Hepatic stellate cell (primary cell): ENCODE measurements around the gene METAP2.
"Not testable (repeated sequence)": the region's sequence is repeated elsewhere in the genome, so short reads cannot be mapped to it uniquely, and the experiment has no call there.

Experiments used
- DNase-seq: peaks from one replicate; pipeline ENCODE4 v3.0.0; 2011; ENCODE audit warnings: low spot score

Gene METAP2

DNA sequence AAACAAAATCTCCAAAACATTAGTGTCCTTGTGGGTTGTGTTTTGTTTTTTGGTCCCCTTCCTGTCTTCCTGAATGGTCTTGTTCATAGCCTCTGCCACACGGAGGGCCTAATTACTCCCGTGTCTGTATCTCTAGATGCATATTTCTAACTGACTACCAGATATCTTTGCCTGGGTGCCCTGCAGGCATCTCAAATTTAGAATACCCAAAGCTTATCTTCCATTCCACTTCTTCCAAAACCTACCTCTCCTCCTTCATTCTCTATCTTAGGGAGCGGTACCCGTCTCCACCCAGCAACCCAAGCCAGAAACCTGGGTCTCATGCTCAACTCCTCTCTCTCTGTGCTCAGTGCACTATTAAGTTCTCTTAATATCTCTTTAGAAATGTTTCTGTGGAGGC lies 10.9 kb upstream of the METAP2 start:
- DNase-seq, result no peak

DNA sequence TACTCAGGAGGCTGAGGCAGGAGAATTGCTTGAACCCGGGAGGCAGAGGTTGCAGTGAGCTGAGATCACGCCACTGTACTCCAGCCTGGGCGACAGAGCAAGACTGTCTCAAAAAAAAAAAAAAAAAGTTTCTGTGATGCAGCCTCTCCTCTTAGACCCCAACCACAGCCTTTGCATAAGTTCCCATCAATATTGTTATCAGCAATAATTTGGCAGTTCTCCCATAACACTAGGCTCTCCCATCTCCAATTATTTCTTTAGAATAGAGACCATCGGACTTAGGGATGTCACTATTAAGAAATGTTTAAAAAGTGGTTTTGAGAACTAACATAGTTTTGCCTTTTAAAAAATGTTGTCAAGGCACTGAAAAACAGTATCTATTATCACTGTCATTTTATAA lies 10.2 kb upstream of the METAP2 start:
- not testable (repeated sequence) for DNase-seq

DNA sequence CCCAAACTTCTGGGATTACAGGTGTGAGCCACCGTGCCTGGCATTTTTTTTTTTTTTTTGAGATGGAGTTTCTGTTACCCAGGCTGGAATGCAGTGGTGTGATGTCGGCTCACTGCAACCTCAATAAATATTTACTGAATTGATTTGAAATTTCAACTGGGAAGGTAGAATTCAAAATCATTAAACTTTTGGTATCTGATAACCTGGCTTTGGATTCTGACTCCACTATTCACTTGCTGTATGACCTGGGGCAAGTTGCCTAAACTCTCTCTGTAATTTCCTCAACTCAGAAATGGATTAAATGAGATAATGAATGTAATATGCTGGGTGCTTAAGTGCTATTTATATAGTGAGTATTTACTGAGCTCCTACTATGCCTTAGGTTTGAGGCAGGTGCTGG lies 8.7 kb upstream of the METAP2 start:
- DNase-seq, result no peak

DNA sequence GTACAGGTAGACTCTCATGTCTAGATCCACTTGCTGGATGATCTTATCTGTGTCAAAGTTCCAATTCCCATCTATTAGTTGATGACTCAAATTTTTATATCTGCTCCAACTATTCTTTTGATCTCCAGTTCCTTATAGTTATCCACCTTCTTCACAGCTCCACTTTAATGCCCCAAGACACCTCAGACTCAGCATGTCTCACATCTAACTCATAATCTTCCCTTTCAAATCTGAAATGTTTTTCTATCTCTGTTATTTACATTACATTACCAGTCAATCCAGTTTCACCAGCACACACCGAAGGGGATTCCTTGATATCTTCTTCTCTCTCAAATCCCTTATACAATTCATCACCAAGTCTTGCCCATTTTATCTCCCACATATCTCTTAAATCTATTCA lies 3.7 kb upstream of the METAP2 start:
- DNase-seq, result no peak

DNA sequence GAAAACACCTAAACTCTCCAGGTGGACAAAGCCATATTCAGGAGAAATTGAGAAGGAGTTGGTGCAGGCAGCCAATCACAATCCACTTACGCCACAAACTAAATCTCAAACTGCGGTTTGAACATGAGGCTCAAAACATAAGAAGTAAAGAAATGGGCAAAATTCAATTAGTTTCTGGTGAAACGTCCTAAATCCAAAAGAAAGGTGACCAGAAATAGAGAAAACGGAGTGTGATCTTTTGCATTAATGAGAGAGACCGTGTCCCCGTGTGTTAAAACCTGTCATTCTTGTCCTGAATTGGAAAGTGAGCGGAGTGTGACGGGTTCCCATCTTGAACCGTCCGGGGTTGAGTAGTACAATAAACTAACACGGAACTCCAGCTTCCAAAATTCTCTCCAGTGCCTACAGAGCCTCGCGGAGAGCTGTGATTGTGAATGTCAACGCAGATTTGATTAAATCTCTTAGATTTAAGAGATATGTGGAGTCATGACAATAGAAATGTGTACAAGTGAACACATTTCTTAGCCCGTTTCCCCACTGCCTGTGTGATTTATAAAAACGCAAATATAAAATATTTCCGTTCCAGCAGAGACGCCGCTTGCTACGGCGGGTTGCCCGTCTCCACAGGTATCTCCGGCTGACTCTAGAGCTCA lies 595 bp upstream of the METAP2 start:
- peak; percentile 41 for DNase-seq

DNA sequence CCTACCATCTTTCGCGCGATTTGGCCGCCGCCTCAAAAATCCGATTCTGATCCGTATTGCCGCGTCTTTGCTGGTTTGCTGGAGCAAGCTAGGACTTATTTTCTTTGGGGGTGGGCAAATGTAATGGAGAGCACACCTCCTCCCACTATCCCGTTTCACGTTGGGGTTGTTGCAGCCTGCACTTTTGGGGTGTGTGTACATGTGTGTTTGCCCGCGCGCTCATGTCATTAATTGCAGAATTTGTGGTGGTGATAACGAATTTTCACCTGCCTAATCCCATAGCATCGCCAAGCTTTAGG lies 657 bp downstream of the METAP2 start:
- DNase-seq, result no peak

DNA sequence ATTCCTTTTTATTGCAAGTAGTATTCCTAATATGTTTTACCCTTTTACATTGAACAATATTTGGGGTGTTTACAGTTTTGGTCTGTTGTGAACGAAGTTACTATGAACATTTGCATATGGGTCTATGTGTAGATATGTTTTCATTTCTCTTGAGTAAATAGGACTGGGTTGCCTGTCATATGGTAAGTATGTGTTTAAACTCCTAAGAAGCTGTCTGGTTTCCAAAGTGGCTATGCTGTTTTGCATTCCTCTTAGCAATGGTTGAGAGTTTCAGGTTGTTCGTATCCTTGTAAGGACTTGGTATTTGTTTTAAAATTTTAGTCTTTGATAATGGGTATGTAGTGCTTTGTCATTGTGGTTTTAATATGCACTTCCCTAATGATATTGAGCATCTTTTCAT lies 6.3 kb downstream of the METAP2 start:
- peak; percentile 16 for DNase-seq

DNA sequence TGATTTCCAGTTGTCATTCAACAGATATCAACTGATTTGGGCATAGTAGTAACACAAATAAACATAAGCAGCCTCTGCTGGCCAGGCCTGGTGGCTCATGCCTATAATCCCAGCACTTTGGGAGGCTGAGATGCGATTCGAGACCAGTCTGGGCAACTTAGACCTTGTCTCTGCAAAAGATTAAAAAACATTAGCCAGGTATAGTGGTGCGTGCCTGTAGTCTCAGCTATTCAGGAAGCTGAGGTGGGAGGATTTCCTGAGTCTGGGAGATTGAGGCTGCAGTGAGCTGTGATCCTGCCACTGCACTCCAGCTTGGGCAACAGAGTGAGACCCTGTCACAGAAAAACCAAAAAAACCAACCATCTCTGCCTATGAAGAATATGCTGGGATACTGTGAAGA lies 7.1 kb downstream of the METAP2 start:
- DNase-seq, result no peak

DNA sequence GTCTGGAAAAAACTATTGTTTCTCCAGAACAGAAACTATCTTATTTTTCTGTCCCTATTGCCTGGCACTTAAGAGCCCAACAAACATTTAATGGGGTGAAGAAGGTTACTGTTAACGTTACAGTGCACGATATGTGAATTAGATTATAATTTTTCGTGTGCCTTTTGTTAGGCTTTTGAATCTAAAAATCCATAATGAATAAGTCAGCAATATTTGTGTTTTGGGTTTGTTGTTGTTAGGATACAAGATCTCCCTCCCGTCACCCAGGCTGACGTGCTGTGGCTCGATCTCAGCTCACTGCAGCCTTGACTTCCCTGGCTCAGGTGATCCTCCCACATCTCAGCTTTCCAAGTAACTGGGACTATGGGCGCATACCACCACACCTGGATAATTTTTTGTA lies 7.9 kb downstream of the METAP2 start:
- no peak for DNase-seq

DNA sequence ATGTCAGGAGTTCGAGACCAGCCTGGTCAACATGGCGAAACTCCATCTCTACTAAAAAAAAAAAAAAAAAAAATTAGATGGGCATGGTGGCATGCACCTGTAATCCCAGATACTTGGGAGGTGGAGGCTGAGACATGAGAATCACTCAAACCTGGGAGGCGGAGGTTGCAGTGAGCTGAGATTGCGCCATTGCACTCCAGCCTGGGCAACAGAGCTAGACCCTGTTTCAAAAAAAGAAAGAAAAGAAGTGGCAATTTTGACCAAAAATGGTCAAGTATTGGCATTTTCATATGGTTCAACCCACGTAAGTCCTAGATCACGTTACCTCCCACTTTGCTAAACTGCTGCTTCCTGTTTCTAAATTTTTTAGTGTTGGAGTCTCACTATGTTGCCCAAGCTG lies 8.6 kb downstream of the METAP2 start:
- DNase-seq, result not testable (repeated sequence)

DNA sequence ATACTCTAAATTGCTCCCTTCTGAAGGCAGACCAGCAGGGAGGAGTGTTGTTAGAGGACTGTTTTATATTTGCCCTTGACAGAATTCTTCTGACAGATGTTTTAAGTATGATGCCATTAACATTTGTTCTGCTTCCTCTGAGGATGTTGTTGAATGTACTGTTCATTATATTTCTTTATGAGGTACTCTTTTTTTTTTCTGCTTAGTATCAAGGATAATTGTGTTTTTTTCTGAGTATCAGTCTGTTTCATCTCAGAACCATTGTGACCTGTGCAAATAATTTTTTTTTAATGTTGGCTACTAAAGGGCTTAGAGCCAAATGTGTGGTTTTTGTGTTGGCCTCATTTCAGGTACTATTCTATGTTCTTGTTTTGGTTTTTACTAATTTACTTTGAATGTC lies 10.6 kb downstream of the METAP2 start:
- DNase-seq, result no peak

DNA sequence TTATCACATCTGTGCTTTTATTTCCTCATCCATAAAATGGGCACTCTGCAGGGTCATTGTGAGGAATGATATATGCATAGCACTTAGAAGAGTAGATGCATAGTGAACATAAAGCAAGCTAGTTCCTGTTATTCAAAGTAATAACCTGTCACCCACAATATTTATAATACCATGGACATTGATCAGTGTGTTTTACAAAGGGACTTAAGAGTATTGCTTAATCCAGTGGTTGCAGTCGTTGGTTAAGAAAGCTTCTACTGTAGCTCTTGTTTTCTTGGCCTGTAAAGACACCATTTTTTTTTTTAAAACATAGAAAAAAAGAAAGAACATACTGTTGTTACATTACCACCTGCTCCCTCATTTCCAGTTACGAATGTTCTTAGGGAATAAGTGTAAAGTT lies 13.1 kb downstream of the METAP2 start:
- DNase-seq, result no peak

DNA sequence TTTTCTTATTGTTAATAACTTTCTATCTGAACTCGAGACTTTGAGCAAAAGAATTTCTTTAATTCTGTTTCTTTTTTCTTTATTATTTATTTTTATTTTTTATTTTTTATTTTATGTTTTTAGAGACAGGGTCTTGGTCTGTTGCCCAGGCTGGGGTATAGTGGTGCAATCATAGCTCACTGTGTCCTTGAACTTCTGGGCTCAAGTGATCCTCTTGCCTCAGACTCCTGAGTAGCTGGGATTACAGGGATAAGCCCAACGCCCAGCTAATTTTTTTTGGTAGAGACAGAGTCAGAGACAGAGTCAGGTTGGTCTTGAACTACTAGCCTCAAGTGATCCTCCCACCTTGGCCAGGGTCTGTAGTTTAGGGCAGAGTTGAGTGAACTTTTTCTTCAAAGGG lies 18.5 kb downstream of the METAP2 start:
- no peak for DNase-seq

DNA sequence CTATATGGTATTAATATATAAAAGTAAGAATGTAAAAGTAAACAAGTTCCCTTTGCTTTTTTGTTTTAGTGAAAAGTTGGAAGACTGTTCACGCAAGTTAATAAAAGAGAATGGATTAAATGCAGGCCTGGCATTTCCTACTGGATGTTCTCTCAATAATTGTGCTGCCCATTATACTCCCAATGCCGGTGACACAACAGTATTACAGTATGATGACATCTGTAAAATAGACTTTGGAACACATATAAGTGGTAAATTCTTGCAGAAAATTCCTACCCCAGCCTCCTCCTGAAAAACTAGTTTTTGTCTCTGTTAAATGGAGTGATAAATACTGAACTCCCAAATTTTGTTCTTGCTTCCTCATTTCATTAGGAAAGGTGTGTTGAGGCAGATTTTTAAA lies 20.9 kb downstream of the METAP2 start:
- DNase-seq, result no peak

DNA sequence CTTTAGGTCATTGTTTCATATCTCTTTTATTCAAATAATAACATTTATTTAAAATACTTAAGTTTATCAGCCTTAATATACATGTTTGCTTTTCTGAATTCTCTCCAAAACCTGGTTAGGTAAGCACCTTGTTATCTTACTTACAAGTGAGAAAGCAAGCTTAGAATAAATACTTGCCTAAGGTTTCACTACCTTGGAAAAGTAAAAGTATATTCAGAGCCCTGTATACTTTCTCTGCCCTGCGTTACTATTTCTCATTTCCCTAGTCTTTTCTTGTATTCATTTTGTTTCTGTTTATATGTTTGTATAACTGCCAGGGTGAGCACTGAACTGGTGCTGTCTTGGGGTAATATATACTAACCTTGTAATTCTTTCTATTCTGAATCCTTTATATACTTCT lies 21.5 kb downstream of the METAP2 start:
- no peak for DNase-seq

DNA sequence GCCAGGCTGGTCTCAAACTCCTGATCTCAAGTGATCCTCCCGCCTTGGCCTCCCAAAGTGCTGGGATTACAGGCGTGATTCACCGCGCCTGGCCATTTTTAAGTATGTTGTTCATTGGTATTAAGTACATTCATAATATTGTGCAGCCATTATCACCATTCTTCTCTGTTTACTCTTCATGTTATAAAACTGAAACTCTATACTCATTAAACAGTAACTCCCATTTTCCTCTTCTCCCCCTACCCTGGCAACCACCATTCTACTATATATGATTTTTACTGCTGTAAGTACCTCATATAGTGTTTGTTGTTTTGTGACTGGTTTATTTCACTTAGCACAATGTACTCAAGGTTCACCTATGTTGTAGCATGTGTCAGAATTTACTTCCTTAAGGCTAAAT lies 23.1 kb downstream of the METAP2 start:
- DNase-seq, result no peak

DNA sequence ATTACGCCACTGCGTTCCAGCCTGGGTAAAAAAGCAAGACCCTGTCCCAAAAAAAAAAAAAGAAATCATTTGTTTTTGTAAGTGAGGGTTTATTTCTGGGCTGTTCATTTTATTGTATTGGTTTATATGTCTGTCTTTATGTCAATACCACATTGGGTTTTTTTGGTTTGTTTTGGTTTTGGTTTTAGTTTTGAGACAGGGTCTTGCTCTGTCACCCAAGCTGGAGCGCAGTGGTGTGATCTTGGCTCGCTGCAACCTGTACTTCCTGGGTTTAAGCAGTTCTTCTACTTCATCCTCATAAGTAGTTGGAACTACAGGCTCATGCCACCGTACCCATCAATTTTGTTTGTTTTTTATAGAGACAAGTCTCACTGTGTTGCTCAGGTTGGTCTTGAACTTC lies 25.0 kb downstream of the METAP2 start:
- DNase-seq, result no peak

DNA sequence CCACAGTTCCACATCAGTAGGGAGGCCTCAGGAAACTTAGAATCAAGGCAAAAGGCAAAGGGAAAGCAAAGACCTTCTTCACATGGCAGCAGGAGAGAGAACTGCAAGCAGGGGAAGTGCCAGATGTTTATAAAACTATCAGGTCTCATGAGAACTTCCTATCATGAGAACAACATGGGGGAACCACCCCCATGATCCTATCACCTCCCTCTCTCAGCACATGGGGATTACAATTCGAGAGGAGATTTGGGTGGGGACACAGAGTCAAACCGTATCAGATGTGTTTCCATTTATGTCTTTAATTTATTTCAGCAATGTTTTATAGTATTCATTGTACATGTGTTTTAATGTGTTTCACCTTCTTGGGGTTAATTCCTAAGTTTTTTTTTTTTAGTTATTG lies 25.8 kb downstream of the METAP2 start:
- DNase-seq, result no peak

DNA sequence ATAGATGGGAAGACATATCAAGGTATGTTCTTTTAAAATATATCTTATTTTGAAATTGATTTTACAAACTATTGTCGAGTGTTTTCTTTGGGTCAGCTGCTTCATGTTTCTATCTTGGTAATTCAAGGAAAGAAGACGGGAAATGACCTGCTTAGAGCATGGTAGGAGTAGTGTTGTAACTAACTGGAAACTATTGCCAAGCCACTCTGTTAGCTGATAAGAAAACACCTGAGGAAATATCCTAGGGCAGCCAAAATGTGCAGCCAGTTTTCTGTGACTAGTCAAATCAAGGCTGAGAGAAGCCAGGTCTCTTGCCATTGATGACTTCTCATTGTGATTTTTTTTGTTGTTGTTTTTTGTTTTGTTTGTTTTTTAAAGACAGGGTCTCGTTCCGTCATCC lies 30.2 kb downstream of the METAP2 start:
- DNase-seq, result no peak

DNA sequence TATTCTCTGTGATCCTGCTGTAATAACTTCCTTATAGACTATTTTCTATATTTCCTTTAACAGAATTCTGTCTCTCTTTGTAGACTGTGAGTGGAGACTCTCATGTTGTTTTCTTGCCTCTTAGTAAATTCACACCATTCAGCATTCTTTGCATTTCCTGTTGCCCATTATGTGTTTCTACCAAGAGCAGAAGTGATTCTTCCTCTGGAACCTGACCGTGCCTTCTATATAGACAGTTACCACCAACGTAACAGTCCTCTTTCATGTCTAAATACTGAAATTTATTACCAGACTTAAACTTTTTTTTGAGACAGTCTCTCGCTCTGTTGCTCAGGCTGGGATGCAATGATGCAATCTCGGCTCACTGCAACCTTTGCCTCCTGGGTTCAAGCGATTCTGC lies 31.1 kb downstream of the METAP2 start:
- no peak for DNase-seq

DNA sequence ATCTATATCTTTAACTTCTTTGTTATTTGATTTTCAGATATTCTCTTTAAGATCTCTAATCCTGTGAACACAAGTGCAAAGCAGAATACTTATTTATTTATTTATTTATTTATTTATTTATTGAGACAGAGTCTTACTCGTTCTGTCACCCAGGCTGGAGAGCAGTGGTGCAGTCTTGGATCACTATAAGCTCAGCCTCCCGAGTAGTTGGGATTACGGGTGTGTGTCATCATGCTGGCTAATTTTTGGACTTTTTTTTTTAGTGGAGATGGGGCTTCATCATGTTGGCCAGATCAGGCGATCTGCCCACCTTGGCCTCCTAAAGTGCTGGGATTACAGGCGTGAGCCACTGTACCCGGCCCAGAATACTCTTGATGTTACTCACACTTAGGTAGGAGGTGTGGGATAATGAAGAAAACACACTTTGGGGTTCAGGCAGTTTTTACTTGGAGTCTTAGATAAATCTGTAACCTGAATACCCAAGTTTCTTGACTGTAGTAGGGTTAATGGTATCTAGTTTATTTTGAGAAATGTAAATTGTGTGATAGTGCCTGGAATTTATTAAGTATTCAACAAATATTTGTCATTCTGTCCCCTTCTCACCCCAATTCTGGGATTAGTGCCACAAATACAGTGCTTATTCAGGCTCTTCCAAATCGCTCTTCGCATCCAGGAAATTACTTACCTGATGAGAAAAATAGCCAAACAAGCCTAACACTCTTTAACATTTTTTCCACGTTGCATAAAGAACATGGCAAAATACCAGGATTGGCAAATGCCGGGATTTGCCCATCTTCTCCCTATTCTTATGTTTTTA lies 33.0 kb downstream of the METAP2 start:
- no peak for DNase-seq

DNA sequence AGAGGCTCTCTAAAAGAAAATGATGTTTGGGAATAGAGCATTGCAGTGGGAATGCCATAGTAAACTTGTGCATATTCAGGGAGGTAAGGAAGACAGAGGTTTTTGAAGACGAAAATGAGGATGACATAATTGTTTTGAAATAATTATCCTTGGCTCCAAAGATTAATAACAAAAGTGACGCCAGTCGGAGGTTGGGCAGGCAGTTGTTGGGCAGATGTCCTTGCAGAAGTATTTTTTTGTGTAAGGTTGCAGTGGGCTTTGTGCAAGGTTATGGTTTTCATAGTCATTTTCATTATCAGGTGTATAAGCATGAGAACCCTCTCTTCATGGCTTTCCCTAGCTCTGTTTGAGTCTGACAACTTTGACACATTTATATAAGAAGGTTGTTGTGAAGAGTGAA lies 35.3 kb downstream of the METAP2 start:
- no peak for DNase-seq

DNA sequence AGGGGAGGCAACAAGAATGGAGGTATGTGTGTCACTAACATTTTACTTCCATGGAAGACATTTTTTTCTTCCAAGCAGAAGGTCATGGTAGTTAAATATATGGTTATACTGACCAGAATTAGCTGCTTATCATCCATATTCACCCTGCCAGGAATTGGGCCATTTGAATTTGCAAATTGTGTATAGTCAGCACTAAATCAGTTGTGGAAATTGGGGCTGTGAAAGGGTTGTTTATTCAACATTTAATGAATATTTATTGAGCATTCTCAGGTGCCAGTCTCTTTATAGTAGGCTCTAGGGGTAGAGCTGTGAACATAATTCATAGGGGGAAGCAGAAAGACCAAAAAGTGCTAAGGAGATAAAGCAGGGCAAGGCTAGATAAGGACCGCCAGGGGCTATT lies 38.0 kb downstream of the METAP2 start:
- no peak for DNase-seq

DNA sequence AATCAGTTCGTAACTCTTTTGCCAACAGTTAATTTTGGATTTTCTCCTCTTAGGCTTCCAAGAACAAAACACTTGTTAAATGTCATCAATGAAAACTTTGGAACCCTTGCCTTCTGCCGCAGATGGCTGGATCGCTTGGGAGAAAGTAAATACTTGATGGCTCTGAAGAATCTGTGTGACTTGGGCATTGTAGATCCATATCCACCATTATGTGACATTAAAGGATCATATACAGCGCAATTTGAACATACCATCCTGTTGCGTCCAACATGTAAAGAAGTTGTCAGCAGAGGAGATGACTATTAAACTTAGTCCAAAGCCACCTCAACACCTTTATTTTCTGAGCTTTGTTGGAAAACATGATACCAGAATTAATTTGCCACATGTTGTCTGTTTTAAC lies 39.6 kb downstream of the METAP2 start:
- no peak for DNase-seq
